Measurements from ENCODE around the gene PTPN7. TPM values are rescaled to one million over a fixed set of nuclear protein-coding genes. Genes with fewer than 3 reads are reported as not detected.
"Not testable (repeated sequence)": the region's sequence is repeated elsewhere in the genome, so short reads cannot be mapped to it uniquely, and the experiment has no call there.

Gene PTPN7
- total RNA-seq, 3 donors from 2014 or later = 5.0 to 6.3 (median 6.1) TPM

GRCh38 chr1:202112859-202113689 is 47.3 kb downstream of the PTPN7 start:
- no peak for TF ChIP-seq CTCF (IDR thresholded peaks at IDR 0.05)
- Histone ChIP-seq H3K36me3 (ENCODE audit: low read depth) (no peaks in the 10 kb centered on the region), H3K4me1 (ENCODE audit: low read depth) (peaks cover 22% of the 10 kb centered on the region), H3K4me3 (no peak overlapping the region), H3K9me3 (no peaks in the 10 kb centered on the region)
- intact Hi-C loops (cut with DNase I, micrococcal nuclease) = loop anchor here in 1 of 2 donors (10.0 kb wide), 1 partner anchor 108 kb away; no protein-coding TSS in a partner anchor
- peak; percentile 71 for ATAC-seq
- DNase-seq = peak; percentile 56 to 73 (median 67)

GRCh38 chr1:202111589-202111988 is 48.8 kb downstream of the PTPN7 start:
- H3K9me3 ChIP-seq; ATAC-seq; H3K36me3 ChIP-seq (ENCODE audit: low read depth); DNase-seq; H3K4me3 ChIP-seq: not testable (repeated sequence)
- intact Hi-C loops (cut with DNase I, micrococcal nuclease) = loop anchor here in 1 of 2 donors (10.0 kb wide), 1 partner anchor 107 kb away; no protein-coding TSS in a partner anchor
- peaks cover 31% of the 10 kb centered on the region for H3K4me1 ChIP-seq (ENCODE audit: low read depth)

- Histone ChIP-seq H3K4me3 (no peak overlapping the region), H3K36me3 (ENCODE audit: low read depth) (no peaks in the 10 kb centered on the region), H3K9me3 (no peaks in the 10 kb centered on the region), H3K4me1 (ENCODE audit: low read depth) (peaks cover 34% of the 10 kb centered on the region)
- DNase-seq = no peak
- intact Hi-C loops (cut with DNase I, micrococcal nuclease) = loop anchor here in 1 of 2 donors (10.0 kb wide), 1 partner anchor 106 kb away; no protein-coding TSS in a partner anchor
- no peak for TF ChIP-seq CTCF (IDR thresholded peaks at IDR 0.05)
- ATAC-seq = no peak
Observed at GRCh38 chr1:202110977-202111376, 49.4 kb downstream of the PTPN7 start.

GRCh38 chr1:202107801-202108731 is 52.3 kb downstream of the PTPN7 start:
- Histone ChIP-seq H3K36me3 (ENCODE audit: low read depth) (no peaks in the 10 kb centered on the region), H3K9me3 (no peaks in the 10 kb centered on the region), H3K4me3 (peak overlapping the region; percentile 1), H3K4me1 (ENCODE audit: low read depth) (peaks cover 52% of the 10 kb centered on the region)
- ATAC-seq (peak; percentile 71), DNase-seq (peak; percentile 83 to 91 (median 89))
- no peak for TF ChIP-seq CTCF (IDR thresholded peaks at IDR 0.05)
- intact Hi-C loops (cut with DNase I, micrococcal nuclease) = no loop called here

- no peaks in the 10 kb centered on the region for H3K9me3 ChIP-seq
- H3K4me1 ChIP-seq (ENCODE audit: low read depth) = peaks cover 52% of the 10 kb centered on the region
- intact Hi-C loops (cut with DNase I, micrococcal nuclease) = no loop called here
- no peak for TF ChIP-seq CTCF (IDR thresholded peaks at IDR 0.05)
- H3K4me3 ChIP-seq = no peak overlapping the region
- ATAC-seq (peak; percentile 39), DNase-seq (peak; percentile 85 to 87 (median 87))
- no peaks in the 10 kb centered on the region for H3K36me3 ChIP-seq (ENCODE audit: low read depth)
Observed at GRCh38 chr1:202107321-202107761, 53.1 kb downstream of the PTPN7 start.
